Left lung (tissue), 10 donors: ENCODE results near the gene DLX3. TPM values are rescaled to one million over a fixed set of nuclear protein-coding genes. Genes with fewer than 3 reads are reported as not detected.

ENCODE experiments used
- ATAC-seq: fragments of 200-7000 bp; cut with Tn5 transposase; one replicate; pipeline ENCODE4 v1.9.1; 2020; ENCODE audit warnings: moderate library complexity
- DNase-seq, 4 donors: peaks; one replicate each; pipeline ENCODE4 v3.0.0-alpha.2; 2013 to 2020
- H3K27ac ChIP-seq, 2 donors: fragments of 200-600 bp; sonication (generic) in 1 of 2; one replicate each; pipeline versions ENCODE4 v1.5.0 to v1.8.0; 2020 to 2021
- H3K27me3 ChIP-seq, 2 donors: fragments of 200-600 bp; sonication (generic) in 1 of 2; one replicate each; pipeline versions ENCODE4 v1.5.0 to v1.8.0; 2020 to 2021
- H3K36me3 ChIP-seq, 2 donors: fragments of 200-600 bp; sonication (generic) in 1 of 2; one replicate each; pipeline versions ENCODE4 v1.5.0 to v1.8.0; 2020 to 2021
- H3K4me1 ChIP-seq, 2 donors: fragments of 200-600 bp; one replicate each; pipeline ENCODE4 v1.8.0; 2021
- H3K4me3 ChIP-seq, 2 donors: fragments of 200-600 bp; sonication (generic) in 1 of 2; one replicate each; pipeline versions ENCODE4 v1.5.0 to v1.8.0; 2020 to 2021; ENCODE audit warnings: mild to moderate bottlenecking in 1 of 2
- H3K9me3 ChIP-seq, 2 donors: fragments of 200-600 bp; sonication (generic) in 1 of 2; one replicate each; pipeline versions ENCODE4 v1.5.0 to v1.8.0; 2020 to 2021
- CTCF ChIP-seq, 2 donors: fragments of 200-600 bp; sonication (generic) in 1 of 2; IDR thresholded peaks; one replicate each; pipeline versions ENCODE4 v1.5.0 to v1.8.0; 2021; ENCODE audit warnings: antibody characterized with exemption in 2 of 2
- intact Hi-C, 2 donors: fragments of 100-400 bp; cut with DNase I; formaldehyde crosslinking; loops; one replicate each; pipeline versions ENCODE4 v1.11.2 to v1.14.2; 2022
- polyA plus RNA-seq, 6 donors: library from polyadenylated mRNA; unstranded; fragments of 120-200 nt; gene quantifications; one replicate each; pipeline ENCODE4 v1.2.1, GENCODE V29; 2013; ENCODE audit not compliant: insufficient read length in 6 of 6
- total RNA-seq, 2 donors: library from RNA; stranded (reverse); fragmentation: NEBNext Ultra II Directional; extraction: Animal tissue kit (Norgen Biotek cat#: 25700); gene quantifications; one replicate each; pipeline ENCODE4 v1.2.1, GENCODE V29; 2021
- donor health status: DM: no; HTN: yes; CAD: no.
- donor health status: DM: no; HTN: no; CAD: no.

DLX3 gene
- total and polyA plus RNA-seq, 8 donors = 0.52 to 2.2 (median 1.3) TPM

DNA sequence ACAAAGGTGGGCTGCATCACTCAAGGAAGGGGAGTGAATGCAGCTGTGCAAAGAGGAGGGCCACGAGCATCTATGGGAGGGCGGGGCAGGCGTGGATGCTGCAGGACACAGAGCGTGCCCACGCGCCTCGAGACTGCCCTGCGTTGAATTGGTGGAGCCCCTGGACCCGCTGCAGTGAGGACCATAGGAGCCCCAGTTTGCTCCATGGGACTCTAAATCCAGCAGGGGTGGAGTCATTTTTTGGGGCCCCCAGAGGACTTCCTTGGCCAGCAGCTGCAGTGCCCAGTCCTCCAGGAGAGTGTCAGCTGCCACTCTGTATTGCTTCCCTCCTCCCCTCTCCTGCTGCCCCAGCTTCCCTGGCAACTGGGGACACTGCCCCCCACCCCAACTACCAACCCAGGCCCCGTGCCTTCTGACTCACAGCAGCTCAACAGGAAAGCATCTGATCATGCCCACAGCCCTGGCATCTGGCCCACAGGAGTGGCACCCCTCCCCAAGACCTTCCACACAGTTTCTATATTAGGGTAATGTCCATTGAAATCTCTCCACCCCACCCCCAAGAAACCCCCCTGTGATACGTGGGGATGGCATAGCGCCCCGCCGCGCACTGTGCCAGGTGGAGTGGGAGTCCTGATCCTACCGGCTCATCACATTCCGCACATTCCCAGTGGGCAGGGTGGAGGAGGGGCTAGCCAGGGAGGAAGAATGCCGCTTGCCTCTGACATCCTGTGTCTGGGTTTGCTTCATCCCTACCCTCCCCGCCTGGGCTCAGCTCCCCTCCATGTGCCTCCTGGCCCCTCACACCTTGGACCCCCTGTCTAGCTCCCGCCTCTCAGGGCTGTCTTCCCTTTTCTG is 33.1 kb upstream of the DLX3 start:
- Histone ChIP-seq H3K4me3 (no peak overlapping the region), H3K36me3 (no peaks in the 10 kb centered on the region), H3K4me1 (peaks cover 14 to 21% of the 10 kb centered on the region in 2 donors), H3K27me3 (peaks cover 0 to 17% of the 10 kb centered on the region in 2 donors), H3K9me3 (no peaks in the 10 kb centered on the region), H3K27ac (peak overlapping the region; percentile 7 to 61)
- no peak for TF ChIP-seq CTCF (IDR thresholded peaks at IDR 0.05)
- ATAC-seq = peak; percentile 56
- peak in 2 of 4 donors; percentile 74 to 84 for DNase-seq
- intact Hi-C loops = loop anchor here in 1 of 2 donors (2.0 kb wide), 1 partner anchor 59 kb away; no protein-coding TSS in a partner anchor

GRCh38 chr17:50027172-50027880 is 32.3 kb upstream of the DLX3 start:
- peak; percentile 78 for ATAC-seq
- peak overlapping the region; percentile 16 to 24 for H3K4me3 ChIP-seq
- intact Hi-C loops = loop anchor here in 1 of 2 donors (2.0 kb wide), 1 partner anchor 59 kb away; no protein-coding TSS in a partner anchor
- DNase-seq = peak in 3 of 4 donors; percentile 69 to 87 (median 76)
- peak overlapping the region; percentile 44 to 61 for H3K27ac ChIP-seq
- H3K27me3 ChIP-seq = peaks cover 0 to 17% of the 10 kb centered on the region in 2 donors
- no peak for TF ChIP-seq CTCF (IDR thresholded peaks at IDR 0.05)
- peaks cover 14 to 21% of the 10 kb centered on the region in 2 donors for H3K4me1 ChIP-seq
- no peaks in the 10 kb centered on the region for H3K36me3 ChIP-seq
- H3K9me3 ChIP-seq = no peaks in the 10 kb centered on the region

- Histone ChIP-seq H3K9me3 (no peaks in the 10 kb centered on the region), H3K36me3 (no peaks in the 10 kb centered on the region), H3K27ac (peak overlapping the region; percentile 44 to 61), H3K4me3 (peak overlapping the region; percentile 16 to 24), H3K4me1 (peaks cover 14 to 21% of the 10 kb centered on the region in 2 donors), H3K27me3 (peaks cover 0 to 17% of the 10 kb centered on the region in 2 donors)
- DNase-seq = peak; percentile 70 to 93 (median 82)
- intact Hi-C loops = loop anchor here in 1 of 2 donors (2.0 kb wide), 1 partner anchor 60 kb away; no protein-coding TSS in a partner anchor
- TF ChIP-seq CTCF (IDR thresholded peaks at IDR 0.05) = peak; percentile 96 to 99
- peak; percentile 93 for ATAC-seq
These were observed 31.8 kb upstream of the DLX3 start for GRCh38 chr17:50026837-50027171.

DNA sequence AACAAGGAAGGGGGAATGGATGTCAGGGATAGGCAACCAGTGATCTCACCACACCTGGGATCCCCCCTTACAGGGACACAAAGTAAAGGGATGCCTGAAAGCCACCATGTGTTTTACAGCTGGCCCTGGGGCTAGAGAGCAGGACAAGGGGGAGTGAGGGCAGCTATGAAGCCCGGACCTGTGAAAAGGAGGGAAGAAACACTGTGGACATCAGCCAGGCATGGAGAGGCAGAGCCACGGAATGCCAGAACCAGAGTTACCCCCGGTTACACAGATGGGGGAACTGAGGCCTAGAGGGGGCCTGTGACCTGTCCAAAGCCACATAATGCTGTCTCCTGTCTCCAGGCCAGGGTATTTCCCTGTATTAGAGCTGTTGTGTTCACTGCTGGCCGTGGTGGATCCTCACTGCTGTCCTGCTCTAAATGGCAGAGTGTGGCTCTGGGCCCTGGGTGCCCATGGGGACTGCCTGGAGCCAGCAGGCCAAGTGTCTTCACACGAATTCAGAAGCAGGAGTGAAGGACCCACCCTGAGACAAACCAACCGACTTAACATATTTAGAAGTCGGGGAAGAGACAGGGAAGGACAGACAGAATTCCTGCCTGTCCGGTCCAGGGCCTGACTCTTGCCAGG is 31.1 kb upstream of the DLX3 start:
- TF ChIP-seq CTCF (IDR thresholded peaks at IDR 0.05) = no peak
- Histone ChIP-seq H3K4me3 (no peak overlapping the region), H3K4me1 (peaks cover 14 to 21% of the 10 kb centered on the region in 2 donors), H3K27ac (no peak overlapping the region), H3K9me3 (no peaks in the 10 kb centered on the region), H3K36me3 (no peaks in the 10 kb centered on the region), H3K27me3 (peaks cover 0 to 17% of the 10 kb centered on the region in 2 donors)
- intact Hi-C loops = loop anchor here in 1 of 2 donors (2.0 kb wide), 1 partner anchor 61 kb away; no protein-coding TSS in a partner anchor
- no peak for DNase-seq
- no peak for ATAC-seq
